Choroid plexus epithelial cell (primary cell): ENCODE data around the gene TAF1C.
"Not testable (repeated sequence)": the region's sequence is repeated elsewhere in the genome, so short reads cannot be mapped to it uniquely, and the experiment has no call there.

Experiments used
- DNase-seq: peaks from one replicate; pipeline ENCODE4 v3.0.0-alpha.2; 2010; ENCODE audit warnings: low read depth
- H3K4me3 ChIP-seq: 2 replicates; pipeline ENCODE4 v1.5.1; 2011; ENCODE audit warnings: low read depth, mild to moderate bottlenecking, control low read depth, low read length, moderate library complexity
- CTCF ChIP-seq: conservative IDR thresholded peaks from 2 replicates; pipeline ENCODE4 v1.5.1; 2011; ENCODE audit warnings: low read depth, mild to moderate bottlenecking, control low read depth, inconsistent platforms, low read length, moderate library complexity

Gene TAF1C

DNA sequence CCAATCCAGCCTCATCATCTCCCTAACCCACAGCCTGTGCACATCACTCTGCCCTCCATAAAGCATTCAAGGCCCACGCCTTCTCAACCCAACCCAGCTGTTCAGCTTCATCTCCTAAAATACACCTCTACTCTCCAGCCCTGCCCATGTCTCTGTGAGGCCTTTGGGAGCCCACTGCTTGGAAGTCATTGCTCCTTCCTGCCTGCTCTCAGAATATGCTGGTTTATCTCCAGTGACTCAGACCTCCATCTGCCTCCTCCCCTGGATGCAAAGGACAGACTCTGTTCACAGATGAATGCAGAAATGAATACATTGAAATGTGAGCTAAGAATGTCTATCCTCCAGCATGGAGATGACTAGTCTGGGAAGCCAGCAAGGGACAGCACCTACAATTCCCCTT, 34.0 kb upstream of the TAF1C start:
- peak; percentile 71 for DNase-seq
- no peak for TF ChIP-seq CTCF
- H3K4me3 ChIP-seq: no peak overlapping the region

DNA sequence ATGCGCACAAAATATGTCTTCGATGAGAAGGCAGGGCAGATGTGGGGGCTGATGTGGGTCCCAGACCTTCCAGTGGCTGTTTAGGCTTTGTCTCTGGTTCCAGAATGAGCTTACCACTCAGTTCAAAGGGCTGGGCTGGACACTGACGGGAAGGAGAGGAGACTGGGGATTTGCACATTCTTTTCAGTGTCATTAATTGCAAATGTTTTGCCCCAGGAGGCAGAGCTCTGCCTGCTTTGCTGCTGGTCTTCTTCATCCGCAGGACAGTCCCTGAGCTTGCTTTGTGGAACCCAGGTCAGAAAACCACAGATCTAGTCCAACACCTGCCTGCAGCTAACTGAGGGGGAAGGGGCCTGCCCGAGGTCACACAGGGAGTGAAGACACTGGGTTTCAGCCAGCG, 32.1 kb upstream of the TAF1C start:
- H3K4me3 ChIP-seq: no peak overlapping the region
- TF ChIP-seq CTCF: no peak
- DNase-seq: no peak

DNA sequence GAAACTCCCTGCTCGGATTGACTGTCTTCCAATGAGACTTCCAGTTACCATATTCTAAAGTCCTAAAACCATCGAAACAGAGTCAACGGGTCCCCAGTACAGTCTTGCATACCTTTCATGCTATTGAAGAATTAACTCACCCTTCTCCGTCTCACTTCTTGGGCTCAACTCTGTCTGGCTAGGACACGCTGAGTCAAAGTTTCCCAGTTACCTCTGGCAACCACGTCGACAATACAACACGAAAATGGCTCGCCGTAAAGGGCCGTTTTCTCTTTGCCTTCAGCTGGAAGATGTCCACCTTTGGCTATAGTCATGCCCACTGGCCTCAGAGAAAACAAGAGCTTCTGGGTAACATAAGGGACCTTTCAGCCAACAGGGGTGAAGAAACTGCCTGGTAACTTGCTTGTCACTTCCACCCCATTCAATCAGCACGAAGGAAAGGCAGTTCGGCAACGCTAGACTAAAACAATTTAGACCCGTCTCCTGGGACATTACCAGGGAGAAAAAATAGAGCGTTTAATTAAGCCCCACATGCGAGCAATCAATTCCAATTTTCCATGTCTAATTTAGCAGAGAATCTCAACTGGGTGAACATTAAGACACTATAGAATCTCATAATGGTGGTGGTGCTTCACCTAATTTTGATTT, 31.4 kb upstream of the TAF1C start:
- no peak overlapping the region for H3K4me3 ChIP-seq
- no peak for DNase-seq
- TF ChIP-seq CTCF: no peak

DNA sequence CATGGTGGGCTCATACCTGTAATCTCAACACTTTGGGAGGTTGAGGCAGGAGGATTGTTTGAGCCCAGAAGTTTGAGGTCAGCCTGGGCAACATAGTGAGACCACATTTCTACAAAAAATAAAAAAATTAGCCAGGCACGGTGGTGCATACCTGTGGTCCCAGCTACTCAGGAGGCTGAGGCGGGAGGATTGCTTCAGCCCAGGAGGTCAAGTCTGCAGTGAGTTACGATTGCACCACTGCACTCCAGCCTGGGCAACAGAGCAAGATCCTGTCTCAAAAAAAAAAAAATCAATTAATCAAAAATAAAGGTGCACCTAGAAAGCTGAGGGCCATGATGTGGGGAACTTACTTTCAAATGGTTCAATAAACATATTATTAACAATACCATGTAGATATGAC, 29.3 kb upstream of the TAF1C start:
- not testable (repeated sequence) for DNase-seq, H3K4me3 ChIP-seq

- no peak for DNase-seq
- no peak overlapping the region for H3K4me3 ChIP-seq
- TF ChIP-seq CTCF: no peak
These were observed 28.7 kb upstream of the TAF1C start for GRCh38 chr16:84215531-84215930.

DNA sequence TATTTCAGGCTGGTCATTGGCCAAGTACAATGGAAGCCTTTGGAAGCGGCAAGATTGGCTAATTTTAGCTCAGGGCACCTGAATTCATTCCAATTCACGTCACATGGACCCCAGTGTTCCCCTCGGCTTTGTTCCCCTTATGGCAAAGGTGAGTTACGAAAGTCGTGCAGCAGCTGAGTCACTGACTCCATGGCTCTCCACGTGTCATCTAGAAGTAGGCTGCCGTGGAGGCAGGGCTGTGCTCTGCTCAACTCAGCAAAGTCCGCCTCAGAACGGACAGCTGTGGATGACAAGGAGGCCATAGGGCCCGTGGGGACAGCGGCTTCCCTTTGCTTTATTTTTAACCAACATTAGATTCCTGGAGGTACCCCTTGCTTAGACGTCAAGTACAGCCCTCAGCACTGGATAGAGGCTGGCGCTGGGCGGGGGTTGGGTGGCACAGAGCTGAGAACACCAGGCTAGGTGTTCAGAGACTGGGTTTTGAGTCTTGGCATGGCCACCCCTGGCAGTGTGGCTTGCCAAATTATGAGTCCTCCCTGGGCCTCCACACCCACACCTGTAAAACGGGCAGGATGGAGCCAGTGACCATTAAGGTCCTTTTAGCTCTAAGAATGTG, 27.7 kb upstream of the TAF1C start:
- H3K4me3 ChIP-seq: no peak overlapping the region
- no peak for TF ChIP-seq CTCF
- no peak for DNase-seq

GRCh38 chr16:84212631-84213030, 25.8 kb upstream of the TAF1C start:
- no peak overlapping the region for H3K4me3 ChIP-seq
- no peak for DNase-seq
- TF ChIP-seq CTCF: no peak

DNA sequence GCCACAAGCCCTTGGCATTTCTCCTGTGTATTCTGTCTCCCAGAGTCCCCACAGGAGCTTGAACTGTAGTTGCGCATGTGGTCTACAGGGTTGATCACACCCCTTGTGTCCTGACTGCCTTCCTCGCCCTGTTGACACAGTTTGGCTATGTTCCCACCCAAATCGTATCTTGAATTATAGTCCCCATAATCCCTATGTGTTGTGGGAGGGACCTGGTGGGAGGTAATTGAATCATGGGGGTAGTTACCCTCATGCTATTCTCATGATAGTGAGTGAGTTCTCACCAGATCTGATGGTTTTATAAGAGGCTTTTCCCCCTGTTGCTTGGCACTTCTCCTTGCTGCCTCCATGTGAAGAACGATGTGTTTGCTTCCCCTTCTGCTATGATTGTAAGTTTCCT, 25.3 kb upstream of the TAF1C start:
- no peak for DNase-seq
- no peak overlapping the region for H3K4me3 ChIP-seq
- TF ChIP-seq CTCF: no peak
